HUES48 (cell line): ENCODE results near the gene DNALI1.
"Not testable (repeated sequence)": the region's sequence is repeated elsewhere in the genome, so short reads cannot be mapped to it uniquely, and the experiment has no call there.

Experiments
- H3K27ac ChIP-seq: one replicate; pipeline ENCODE4 v1.7.0; 2013; ENCODE audit warnings: low read depth, low read length, inconsistent platforms
- H3K27me3 ChIP-seq: 2 replicates; pipeline ENCODE4 v1.6.1; 2013; ENCODE audit warnings: mild to moderate bottlenecking, low read length; ENCODE audit not compliant: control insufficient read depth, insufficient read depth
- H3K36me3 ChIP-seq: 2 replicates; pipeline ENCODE4 v1.6.1; 2013; ENCODE audit warnings: low read length; ENCODE audit not compliant: control insufficient read depth, insufficient read depth
- H3K4me1 ChIP-seq: 2 replicates; pipeline ENCODE4 v1.6.1; 2013; ENCODE audit warnings: mild to moderate bottlenecking, low read length; ENCODE audit not compliant: control insufficient read depth, insufficient read depth
- H3K4me3 ChIP-seq: 2 replicates; pipeline ENCODE4 v1.5.1; 2013; ENCODE audit warnings: mild to moderate bottlenecking, low read depth, low read length
- H3K9ac ChIP-seq: 2 replicates; pipeline ENCODE4 v1.6.1; 2013; ENCODE audit warnings: mild to moderate bottlenecking, low read depth, low read length, moderate library complexity
- H3K9me3 ChIP-seq: 2 replicates; pipeline ENCODE4 v1.6.1; 2013; ENCODE audit warnings: low read length; ENCODE audit not compliant: control insufficient read depth, insufficient read depth

The DNALI1 gene

GRCh38 chr1:37574834-37575480 is 18.2 kb downstream of the DNALI1 start:
- Histone ChIP-seq H3K27me3 (no peaks in the 10 kb centered on the region), H3K27ac (no peak overlapping the region), H3K9ac (no peak overlapping the region), H3K4me1 (no peaks in the 10 kb centered on the region), H3K9me3 (no peaks in the 10 kb centered on the region), H3K36me3 (peaks cover 92% of the 10 kb centered on the region), H3K4me3 (no peak overlapping the region)

GRCh38 chr1:37575692-37576091 is 19.0 kb downstream of the DNALI1 start:
- H3K9ac ChIP-seq = no peak overlapping the region
- peaks cover 94% of the 10 kb centered on the region for H3K36me3 ChIP-seq

GRCh38 chr1:37584544-37584943 is 27.8 kb downstream of the DNALI1 start:
- not testable (repeated sequence) for H3K4me3 ChIP-seq, H3K27ac ChIP-seq, H3K9me3 ChIP-seq, H3K9ac ChIP-seq, H3K4me1 ChIP-seq, H3K27me3 ChIP-seq
- H3K36me3 ChIP-seq = peaks cover 90% of the 10 kb centered on the region

More at GRCh38 chr1:37575692-37576091, 19.0 kb downstream of the DNALI1 start:
- Histone ChIP-seq H3K27ac (no peak overlapping the region), H3K9me3 (no peaks in the 10 kb centered on the region), H3K4me1 (no peaks in the 10 kb centered on the region), H3K4me3 (no peak overlapping the region), H3K27me3 (no peaks in the 10 kb centered on the region)

GRCh38 chr1:37588939-37589338 is 32.2 kb downstream of the DNALI1 start:
- no peaks in the 10 kb centered on the region for H3K4me1 ChIP-seq
- H3K4me3 ChIP-seq = no peak overlapping the region
- H3K9ac ChIP-seq = no peak overlapping the region
- peaks cover 91% of the 10 kb centered on the region for H3K36me3 ChIP-seq
- H3K27ac ChIP-seq = no peak overlapping the region
- no peaks in the 10 kb centered on the region for H3K9me3 ChIP-seq
- no peaks in the 10 kb centered on the region for H3K27me3 ChIP-seq

GRCh38 chr1:37593726-37594125 is 37.0 kb downstream of the DNALI1 start:
- Histone ChIP-seq H3K27me3 (no peaks in the 10 kb centered on the region), H3K9ac (no peak overlapping the region), H3K4me1 (no peaks in the 10 kb centered on the region), H3K36me3 (peaks cover 50% of the 10 kb centered on the region), H3K9me3 (no peaks in the 10 kb centered on the region), H3K27ac (no peak overlapping the region), H3K4me3 (no peak overlapping the region)

GRCh38 chr1:37595440-37596181 is 38.9 kb downstream of the DNALI1 start, which contains the start of gene GNL2:
Gene GNL2 (minus strand): TSS chr1:37595937. CDS start chr1:37595822, 115 bp downstream.
- Histone ChIP-seq H3K27ac (peak within 1 kb of the TSS; percentile 85), H3K9ac (peak within 1 kb of the TSS; percentile 95), H3K4me3 (peak within 1 kb of the TSS; percentile 98), H3K36me3 (peaks cover 33% of the 10 kb centered on the region), H3K9me3 (no peaks in the 10 kb centered on the region), H3K4me1 (no peaks in the 10 kb centered on the region), H3K27me3 (no peaks in the 10 kb centered on the region)

GRCh38 chr1:37596182-37596667 is 39.5 kb downstream of the DNALI1 start:
- Histone ChIP-seq H3K4me1 (no peaks in the 10 kb centered on the region), H3K36me3 (peaks cover 27% of the 10 kb centered on the region), H3K9me3 (no peaks in the 10 kb centered on the region), H3K27ac (no peak overlapping the region), H3K9ac (no peak overlapping the region), H3K27me3 (no peaks in the 10 kb centered on the region), H3K4me3 (peak overlapping the region; percentile 98)

GRCh38 chr1:37599940-37600339 is 43.2 kb downstream of the DNALI1 start:
- no peak overlapping the region for H3K9ac ChIP-seq
- no peaks in the 10 kb centered on the region for H3K27me3 ChIP-seq
- H3K27ac ChIP-seq = no peak overlapping the region
- no peaks in the 10 kb centered on the region for H3K4me1 ChIP-seq
- H3K36me3 ChIP-seq = no peaks in the 10 kb centered on the region
- no peaks in the 10 kb centered on the region for H3K9me3 ChIP-seq
- no peak overlapping the region for H3K4me3 ChIP-seq

- H3K4me3 ChIP-seq = no peak overlapping the region
- H3K27me3 ChIP-seq = no peaks in the 10 kb centered on the region
- H3K9me3 ChIP-seq = no peaks in the 10 kb centered on the region
- H3K4me1 ChIP-seq = no peaks in the 10 kb centered on the region
- H3K36me3 ChIP-seq = no peaks in the 10 kb centered on the region
- H3K9ac ChIP-seq = no peak overlapping the region
- no peak overlapping the region for H3K27ac ChIP-seq
These were observed 44.7 kb downstream of the DNALI1 start for GRCh38 chr1:37601441-37601840.

GRCh38 chr1:37602750-37603694 is 46.3 kb downstream of the DNALI1 start:
- Histone ChIP-seq H3K4me3 (no peak overlapping the region), H3K27ac (no peak overlapping the region), H3K36me3 (no peaks in the 10 kb centered on the region), H3K27me3 (peaks cover 9% of the 10 kb centered on the region), H3K4me1 (no peaks in the 10 kb centered on the region), H3K9ac (no peak overlapping the region), H3K9me3 (no peaks in the 10 kb centered on the region)
